ENCODE measurements around the gene RADIL.

RADIL gene

GRCh38 chr7:4783762-4784351 is 99.7 kb downstream of the RADIL start:
- FAIRE-seq (no peak), DNase-seq (ENCODE audit: insufficient read length, low spot score) (no peak)

DNA sequence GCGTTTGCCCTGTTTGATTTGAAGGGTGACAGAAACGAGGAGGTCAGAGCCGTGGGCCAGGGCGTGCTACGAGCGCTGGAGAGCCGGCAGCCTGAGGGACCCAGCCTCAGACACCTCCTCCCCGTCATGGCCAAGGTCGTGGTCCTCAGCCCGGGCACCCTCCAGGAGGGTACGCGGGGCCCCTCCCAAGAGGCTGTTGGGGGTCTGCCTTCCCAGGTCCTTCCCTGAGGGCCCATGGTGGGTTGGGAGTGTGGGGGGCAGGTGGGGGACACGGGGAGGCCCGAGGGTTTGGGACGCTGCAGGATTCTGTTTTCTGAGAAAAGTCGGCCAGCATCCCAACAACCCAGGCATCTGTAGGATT is 100.2 kb downstream of the RADIL start:
- FAIRE-seq (no peak), DNase-seq (ENCODE audit: insufficient read length, low spot score) (no peak)

DNA sequence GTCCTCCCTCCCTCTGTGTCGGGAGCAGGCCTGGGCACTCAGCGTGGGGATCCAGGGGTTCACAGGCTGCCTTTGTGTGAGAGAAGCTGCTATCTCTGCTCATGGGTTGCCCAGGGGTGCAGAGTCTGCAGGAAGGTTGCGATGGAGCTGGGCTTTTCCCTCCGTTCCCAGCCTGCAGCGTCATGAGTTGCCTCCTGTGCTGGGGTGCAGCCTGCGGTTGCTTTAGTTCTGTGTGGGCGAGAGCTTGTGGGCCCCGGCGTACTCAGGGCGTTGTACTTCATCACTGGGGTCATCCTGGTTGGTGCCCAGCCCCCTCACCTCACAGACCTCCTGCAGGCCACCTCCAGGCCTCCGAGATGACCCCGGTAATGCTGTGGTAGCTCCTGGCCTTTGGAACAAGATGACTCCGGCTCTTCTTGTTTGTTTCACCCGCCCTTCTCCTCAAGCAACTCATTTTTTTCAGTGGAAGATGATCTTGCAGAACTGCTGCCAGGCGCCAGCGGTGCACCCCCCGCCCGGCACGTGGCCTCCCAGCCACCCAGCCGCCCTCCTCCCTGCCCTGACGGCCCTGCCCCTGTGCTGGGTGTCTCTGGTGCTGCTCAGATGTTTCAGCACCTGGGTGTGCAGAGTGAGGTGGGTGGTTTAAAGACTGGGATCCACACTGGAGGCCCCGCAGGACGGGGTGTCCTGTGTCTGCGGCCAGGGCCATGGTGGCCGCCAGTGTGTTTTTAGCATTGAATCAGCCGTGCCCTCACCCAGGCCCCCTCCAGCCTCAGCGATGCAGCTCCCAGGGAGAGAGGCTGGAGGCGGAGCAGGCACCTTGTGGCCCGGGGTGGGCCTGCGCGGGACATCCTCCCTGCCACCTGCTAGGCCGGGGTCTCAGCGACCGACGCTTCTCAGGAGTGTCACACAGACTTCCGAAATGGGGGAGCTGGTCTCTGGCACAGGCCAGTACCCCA is 100.9 kb downstream of the RADIL start:
- FAIRE-seq (no peak), DNase-seq (ENCODE audit: insufficient read length, low spot score) (no peak)

- DNase-seq (ENCODE audit: insufficient read length, low spot score) (no peak), FAIRE-seq (no peak)
Measured at GRCh38 chr7:4781366-4782069, 102.0 kb downstream of the RADIL start.

- DNase-seq (ENCODE audit: insufficient read length, low spot score) (no peak), FAIRE-seq (no peak)
Measured at GRCh38 chr7:4779118-4779517, 104.4 kb downstream of the RADIL start.

GRCh38 chr7:4775848-4776623 is 107.5 kb downstream of the RADIL start:
- FAIRE-seq (peak; percentile 51), DNase-seq (ENCODE audit: insufficient read length, low spot score) (no peak)

DNA sequence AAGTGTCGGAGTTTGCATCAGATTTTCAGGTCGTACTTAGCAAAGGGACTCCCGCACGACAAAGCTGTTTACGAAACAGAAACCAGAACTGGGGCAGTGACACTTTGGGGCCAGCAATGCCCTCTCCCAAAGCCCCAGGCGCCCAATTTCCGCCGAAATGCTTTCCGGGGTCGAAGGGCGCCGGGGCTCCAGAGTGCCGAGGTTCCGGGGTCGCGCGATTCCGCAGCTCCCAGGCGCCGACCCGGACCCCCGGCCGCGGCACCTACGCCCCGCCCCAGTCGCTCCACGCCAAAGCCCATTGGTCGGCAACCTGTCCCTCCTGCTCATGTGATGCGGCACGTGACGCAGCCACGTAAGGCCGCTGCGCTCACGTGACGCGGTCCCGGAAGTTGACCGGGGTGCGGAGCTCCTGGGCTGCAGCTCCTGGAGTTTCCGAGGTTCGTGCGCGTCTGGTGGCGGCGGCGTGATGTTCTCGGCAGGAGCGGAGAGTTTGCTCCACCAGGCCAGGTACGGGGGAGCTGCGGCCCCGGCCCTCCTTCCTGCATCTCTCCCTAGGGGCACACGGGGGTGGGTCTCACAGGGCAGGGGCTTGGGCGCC is 108.2 kb downstream of the RADIL start, which contains the start of gene AP5Z1:
AP5Z1 (plus strand) TSS at position 374 of the 598 bp plus-strand sequence; CDS start at position 467, 93 bp downstream.
- peak; percentile 96 for FAIRE-seq
- peak; percentile 98 for DNase-seq (ENCODE audit: insufficient read length, low spot score)

DNA sequence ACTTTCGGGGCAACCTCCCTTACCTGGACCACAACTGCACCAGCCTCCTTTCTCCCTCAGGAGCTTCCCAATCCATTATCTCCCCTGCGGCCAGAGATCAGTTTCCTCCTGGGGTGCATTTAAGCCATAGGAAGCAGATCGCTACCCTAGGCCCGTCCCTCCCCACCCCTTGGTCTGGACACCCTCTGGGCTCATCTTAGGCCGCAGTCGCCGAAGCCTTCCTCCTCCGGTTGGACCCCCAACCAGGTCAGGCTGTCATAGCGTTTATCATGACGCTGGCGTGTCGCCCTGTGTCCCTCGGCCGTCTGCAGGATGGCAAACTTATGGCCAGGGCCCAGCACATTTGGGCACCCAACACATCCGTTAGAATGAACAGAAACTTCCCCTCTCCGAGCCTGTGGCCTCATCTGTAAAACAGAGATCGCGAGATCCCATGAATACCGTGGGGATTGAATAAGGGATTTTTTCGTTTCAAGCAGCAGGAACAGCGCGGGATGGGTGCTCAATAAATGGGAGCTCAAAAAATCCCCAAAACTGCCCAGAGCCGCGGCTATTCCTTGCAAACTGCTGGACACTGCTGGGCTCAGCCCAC is 108.8 kb downstream of the RADIL start:
- FAIRE-seq (peak; percentile 8), DNase-seq (ENCODE audit: insufficient read length, low spot score) (peak; percentile 53)

GRCh38 chr7:4774007-4774406 is 109.5 kb downstream of the RADIL start:
- no peak for FAIRE-seq

GRCh38 chr7:4772306-4772705 is 111.2 kb downstream of the RADIL start:
- DNase-seq (ENCODE audit: insufficient read length, low spot score) (no peak), FAIRE-seq (no peak)

More at GRCh38 chr7:4774007-4774406, 109.5 kb downstream of the RADIL start:
- DNase-seq (ENCODE audit: insufficient read length, low spot score) = no peak

DNA sequence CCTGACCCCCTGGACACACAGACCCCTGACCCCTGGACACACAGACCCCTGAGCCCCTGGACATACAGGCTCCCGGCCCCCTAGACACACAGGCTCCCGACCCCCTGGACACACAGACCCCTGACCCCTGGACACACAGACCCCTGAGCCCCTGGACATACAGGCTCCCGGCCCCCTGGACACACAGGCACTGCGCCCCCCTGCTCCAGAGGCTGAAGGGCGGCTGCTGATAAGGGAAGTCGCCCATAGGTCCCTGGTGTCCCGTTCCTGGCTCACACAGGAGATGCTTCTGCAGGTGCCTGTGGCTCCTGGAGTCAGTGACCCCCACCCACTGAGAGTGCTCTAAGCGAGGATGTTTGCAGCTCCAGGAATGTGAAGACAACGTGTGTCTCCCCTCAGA is 111.8 kb downstream of the RADIL start:
- FAIRE-seq (no peak), DNase-seq (ENCODE audit: insufficient read length, low spot score) (no peak)

DNA sequence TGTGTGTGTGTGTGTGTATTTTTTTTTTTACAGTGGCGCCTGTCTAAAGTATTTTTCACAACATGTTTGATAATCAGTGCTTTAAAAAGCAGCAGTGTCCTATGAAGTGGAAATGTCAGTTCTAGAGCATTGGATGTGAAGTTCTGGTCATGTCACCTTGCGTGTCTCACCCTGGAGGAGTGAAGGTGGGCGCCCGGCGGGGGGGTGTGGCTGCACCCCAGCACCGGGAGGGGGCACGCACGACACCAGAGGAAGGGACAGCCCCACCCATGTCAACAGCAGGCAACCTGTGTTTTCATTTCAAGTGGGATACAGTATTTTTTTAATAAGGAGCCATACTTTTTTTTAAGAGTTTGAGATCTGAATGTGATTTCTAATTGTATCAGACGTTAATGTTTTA is 112.6 kb downstream of the RADIL start:
- DNase-seq (ENCODE audit: insufficient read length, low spot score) (no peak), FAIRE-seq (no peak)

DNA sequence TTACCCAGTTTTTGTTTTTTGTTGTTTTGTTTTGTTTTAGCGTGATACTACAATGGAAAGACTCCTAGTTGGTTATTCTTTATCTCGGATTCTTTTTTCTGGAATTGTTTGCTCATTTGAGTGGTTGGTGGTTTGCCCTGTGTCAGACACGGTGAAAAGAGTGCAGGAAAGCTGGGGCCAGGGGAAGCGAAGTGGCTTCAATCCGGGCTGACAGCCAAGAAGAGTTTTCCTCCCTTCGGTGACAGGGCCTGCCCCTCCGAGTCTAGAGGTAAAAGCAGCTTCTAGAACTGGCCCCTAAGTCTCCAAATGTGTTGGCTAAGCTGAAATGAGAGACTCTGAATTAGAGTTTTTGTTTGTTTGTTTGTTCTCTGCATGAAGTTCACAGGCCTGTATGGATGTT is 113.8 kb downstream of the RADIL start:
- no peak for DNase-seq (ENCODE audit: insufficient read length, low spot score)
- FAIRE-seq = no peak

DNA sequence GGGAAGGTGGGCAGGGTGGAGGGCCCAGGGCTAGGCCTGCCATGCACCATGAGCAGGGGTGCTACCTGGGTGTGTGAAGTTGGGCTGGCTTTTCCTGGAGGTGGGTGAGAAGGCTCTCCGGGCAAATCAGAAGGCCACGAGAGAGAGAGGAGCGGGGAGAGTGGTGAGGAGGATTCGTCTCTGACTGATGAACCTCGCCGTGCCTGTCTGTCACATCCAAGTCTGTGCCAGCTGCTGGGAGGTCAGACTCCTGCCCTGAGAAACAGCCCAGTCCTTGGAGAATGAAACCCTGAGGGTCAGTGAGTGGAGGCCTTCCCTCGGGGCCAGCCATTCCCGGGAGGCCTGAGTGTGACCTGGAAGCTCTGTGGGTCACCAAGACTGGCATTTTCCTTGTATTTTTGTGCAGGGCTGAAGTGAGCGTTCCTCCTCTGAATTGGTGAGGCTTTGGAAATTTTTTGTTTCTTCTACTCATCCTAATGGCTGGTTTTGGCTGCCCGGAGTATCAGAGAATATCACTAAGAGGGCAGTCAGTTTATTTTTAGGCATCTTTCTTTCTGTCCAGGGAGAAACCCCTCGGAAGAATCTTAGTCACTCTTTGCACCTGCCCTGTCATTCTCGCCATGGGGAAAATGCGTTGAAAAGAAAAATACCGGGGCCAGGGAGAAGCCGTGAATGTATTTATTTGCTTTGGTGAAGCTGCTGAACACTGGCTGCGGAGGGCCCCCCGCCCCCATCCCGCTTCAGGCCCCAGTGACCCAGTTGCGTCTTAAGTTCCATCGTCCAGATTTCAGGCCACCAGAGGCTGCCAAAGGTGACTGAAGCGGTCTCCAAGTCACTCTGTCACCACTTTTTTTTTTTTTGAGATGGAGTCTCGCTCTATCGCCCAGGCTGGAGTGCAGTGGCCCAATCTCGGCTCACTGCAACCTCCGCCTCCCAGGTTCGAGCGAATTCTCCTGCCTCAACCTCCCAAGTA is 114.6 kb downstream of the RADIL start:
- DNase-seq (ENCODE audit: insufficient read length, low spot score) (no peak), FAIRE-seq (no peak)

DNA sequence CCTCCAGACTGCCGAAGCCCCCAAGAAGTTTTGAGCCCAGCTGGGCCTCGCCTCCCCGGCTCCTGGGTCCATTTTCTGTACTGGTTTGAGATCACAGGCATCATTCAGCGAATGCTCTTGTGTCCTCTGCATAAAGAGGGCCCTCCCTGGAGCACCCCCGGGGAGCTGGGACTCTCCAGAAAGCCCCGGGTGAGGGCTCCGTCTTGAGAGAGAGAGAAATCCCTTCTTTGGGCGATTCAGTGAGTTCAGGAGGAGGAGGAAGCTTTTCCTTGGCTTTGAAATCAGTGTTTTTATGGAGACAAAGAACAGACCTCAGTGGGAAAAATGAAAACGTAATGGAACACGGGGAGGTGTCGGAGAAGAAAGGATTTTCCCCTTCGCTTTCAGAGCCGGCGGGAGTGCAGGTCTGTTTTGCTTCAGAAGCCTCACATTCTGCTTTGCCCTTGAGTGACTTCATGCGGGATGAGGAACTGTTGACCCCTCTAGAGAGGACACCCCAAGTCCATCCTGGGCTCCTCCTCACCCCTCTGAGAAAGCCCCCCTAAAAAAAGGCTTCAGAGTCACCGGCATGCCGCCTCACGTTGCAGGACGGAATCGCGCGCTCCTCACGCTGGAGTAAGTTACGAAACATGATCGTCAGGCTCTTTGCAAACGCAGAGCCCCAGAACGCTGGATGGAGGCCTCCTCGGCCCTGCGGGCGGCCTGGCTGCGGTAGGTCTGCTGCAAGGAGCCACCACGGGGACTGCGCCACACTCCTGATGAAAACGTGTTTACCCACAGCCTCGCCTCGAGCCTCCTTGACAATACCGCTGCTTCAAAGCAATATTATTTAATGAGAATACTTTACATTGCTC is 116.6 kb downstream of the RADIL start:
- no peak for DNase-seq (ENCODE audit: insufficient read length, low spot score)
- FAIRE-seq = no peak

GRCh38 chr7:4765776-4766490 is 117.6 kb downstream of the RADIL start:
- DNase-seq (ENCODE audit: insufficient read length, low spot score) (no peak), FAIRE-seq (no peak)

DNA sequence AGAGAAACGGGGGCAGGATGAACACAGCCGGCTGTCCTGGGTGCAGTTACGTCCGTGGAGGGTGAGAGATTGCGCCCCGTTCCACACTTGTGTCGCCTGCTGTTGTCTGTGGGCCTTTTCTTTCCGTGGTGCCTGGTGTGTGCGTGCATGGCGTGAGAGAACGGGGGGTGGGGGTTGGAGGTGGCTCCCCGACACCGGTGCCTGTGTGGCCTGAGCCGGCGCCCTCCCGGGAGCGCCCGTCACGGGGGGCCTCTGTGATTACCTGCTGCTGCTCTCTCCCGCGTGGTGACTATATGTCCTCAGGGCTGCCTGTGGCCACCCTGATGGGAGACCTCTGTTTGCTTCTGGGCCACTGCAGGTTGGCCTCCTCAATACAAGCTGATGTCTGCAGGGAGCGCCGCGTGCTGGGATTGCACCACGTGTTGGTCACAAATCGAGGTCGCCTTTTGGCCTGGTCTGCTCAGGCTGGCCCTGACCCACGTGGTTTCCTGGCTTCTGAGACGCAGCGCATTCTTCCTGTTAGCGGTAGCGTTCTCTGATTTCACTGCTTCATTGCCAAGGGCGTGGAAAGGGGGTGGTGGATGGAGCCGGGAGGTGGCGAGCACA is 119.0 kb downstream of the RADIL start:
- FAIRE-seq (no peak), DNase-seq (ENCODE audit: insufficient read length, low spot score) (no peak)

Data from GM19239 (cell line).